Measurements from ENCODE around the gene SNUPN. TPM values are rescaled to one million over a fixed set of nuclear protein-coding genes. Genes with fewer than 3 reads are reported as not detected.

The SNUPN gene
- total RNA-seq, 1 donor from 2014 or later = 19.5 TPM

- no peaks in the 10 kb centered on the region for H3K27me3 ChIP-seq (ENCODE audit: low read depth)
- H3K9me3 ChIP-seq (replicated peaks) = no peaks in the 10 kb centered on the region
- TF ChIP-seq CTCF (IDR thresholded peaks at IDR 0.05; ENCODE audit: borderline replicate concordance) = no peak
- no peak overlapping the region for H3K4me3 ChIP-seq
- intact Hi-C loops (cut with micrococcal nuclease) = no loop called here
- DNase-seq = no peak
- peaks cover 82% of the 10 kb centered on the region for H3K4me1 ChIP-seq
- peak overlapping the region; percentile 81 for H3K27ac ChIP-seq (replicated peaks)
- peaks cover 5% of the 10 kb centered on the region for H3K36me3 ChIP-seq
These were observed 46.4 kb upstream of the SNUPN start for GRCh38 chr15:75671730-75672602.

- intact Hi-C loops (cut with micrococcal nuclease) = no loop called here
- Histone ChIP-seq H3K4me1 (peaks cover 72% of the 10 kb centered on the region), H3K36me3 (no peaks in the 10 kb centered on the region), H3K27me3 (ENCODE audit: low read depth) (no peaks in the 10 kb centered on the region), H3K27ac (replicated peaks) (peak overlapping the region; percentile 81), H3K4me3 (no peak overlapping the region), H3K9me3 (replicated peaks) (no peaks in the 10 kb centered on the region)
- DNase-seq = no peak
- TF ChIP-seq CTCF (IDR thresholded peaks at IDR 0.05; ENCODE audit: borderline replicate concordance) = no peak
These were observed 44.3 kb upstream of the SNUPN start for GRCh38 chr15:75669879-75670212.

GRCh38 chr15:75669191-75669878 is 43.8 kb upstream of the SNUPN start:
- peaks cover 67% of the 10 kb centered on the region for H3K4me1 ChIP-seq

GRCh38 chr15:75666823-75667501 is 41.4 kb upstream of the SNUPN start:
- H3K4me1 ChIP-seq = peaks cover 44% of the 10 kb centered on the region
- intact Hi-C loops (cut with micrococcal nuclease) = no loop called here
- H3K27ac ChIP-seq (replicated peaks) = peak overlapping the region; percentile 83
- no peak for TF ChIP-seq CTCF (IDR thresholded peaks at IDR 0.05; ENCODE audit: borderline replicate concordance)
- H3K27me3 ChIP-seq (ENCODE audit: low read depth) = no peaks in the 10 kb centered on the region
- H3K9me3 ChIP-seq (replicated peaks) = no peaks in the 10 kb centered on the region
- H3K36me3 ChIP-seq = no peaks in the 10 kb centered on the region
- peak; percentile 64 for DNase-seq
- peak overlapping the region; percentile 6 for H3K4me3 ChIP-seq

More at GRCh38 chr15:75669191-75669878, 43.8 kb upstream of the SNUPN start:
- Histone ChIP-seq H3K9me3 (replicated peaks) (no peaks in the 10 kb centered on the region), H3K27ac (replicated peaks) (no peak overlapping the region), H3K4me3 (no peak overlapping the region), H3K36me3 (no peaks in the 10 kb centered on the region), H3K27me3 (ENCODE audit: low read depth) (no peaks in the 10 kb centered on the region)
- no peak for DNase-seq
- no peak for TF ChIP-seq CTCF (IDR thresholded peaks at IDR 0.05; ENCODE audit: borderline replicate concordance)
- intact Hi-C loops (cut with micrococcal nuclease) = no loop called here

DNA sequence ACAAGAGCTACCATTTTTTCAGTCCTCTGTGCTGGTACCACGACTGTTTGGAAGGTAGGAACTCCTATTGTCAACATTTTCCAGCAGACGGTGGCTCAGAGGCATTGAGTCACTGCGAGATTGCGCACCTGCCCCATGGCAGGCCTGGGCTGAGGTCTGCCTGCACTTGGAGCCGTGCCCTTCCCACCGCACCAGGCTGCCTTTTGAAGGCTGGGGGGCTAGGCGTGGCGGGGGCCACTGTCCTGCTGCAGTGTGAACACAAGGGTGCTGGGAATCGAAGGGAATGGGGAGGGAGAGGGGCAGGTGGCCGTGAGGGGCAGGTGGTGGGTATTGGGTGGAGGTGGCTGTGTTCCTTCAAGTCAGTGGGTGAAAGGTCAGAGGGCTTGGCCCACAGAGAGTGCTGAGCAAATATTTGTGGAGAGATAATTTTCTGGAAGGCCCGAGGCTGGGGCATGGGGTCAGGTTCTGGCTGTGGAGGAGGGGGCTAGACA is 38.5 kb upstream of the SNUPN start:
- Histone ChIP-seq H3K4me1 (peaks cover 55% of the 10 kb centered on the region), H3K9me3 (replicated peaks) (no peaks in the 10 kb centered on the region), H3K4me3 (no peak overlapping the region), H3K27ac (replicated peaks) (no peak overlapping the region), H3K36me3 (peaks cover 7% of the 10 kb centered on the region), H3K27me3 (ENCODE audit: low read depth) (no peaks in the 10 kb centered on the region)
- DNase-seq = no peak
- intact Hi-C loops (cut with micrococcal nuclease) = no loop called here
- TF ChIP-seq CTCF (IDR thresholded peaks at IDR 0.05; ENCODE audit: borderline replicate concordance) = no peak

Measured in left ventricle myocardium inferior (tissue), 1 donor.